Stomach smooth muscle (tissue), 2 donors: ENCODE results near the gene ATG4C.

ENCODE experiments used
- H3K27ac ChIP-seq: one replicate; pipeline ENCODE4 v1.7.0; 2013; ENCODE audit warnings: mild to moderate bottlenecking, low read length, inconsistent platforms
- H3K27me3 ChIP-seq, 2 donors: one replicate each; pipeline ENCODE4 v1.7.0; 2013; ENCODE audit warnings: low read length in 2 of 2; ENCODE audit not compliant: insufficient read depth in 2 of 2, control insufficient read depth in 1 of 2
- H3K36me3 ChIP-seq, 2 donors: one replicate each; pipeline ENCODE4 v1.7.0; 2013; ENCODE audit warnings: low read length in 2 of 2; ENCODE audit not compliant: control insufficient read depth in 2 of 2, insufficient read depth in 2 of 2
- H3K4me1 ChIP-seq: one replicate; pipeline ENCODE4 v1.7.0; 2013; ENCODE audit warnings: low read length; ENCODE audit not compliant: control insufficient read depth, insufficient read depth
- H3K4me3 ChIP-seq, 2 donors: one replicate each; pipeline ENCODE4 v1.7.0; 2013; ENCODE audit warnings: low read length in 2 of 2
- H3K9ac ChIP-seq, 2 donors: one replicate each; pipeline ENCODE4 v1.7.0; 2013; ENCODE audit warnings: low read length in 2 of 2, mild to moderate bottlenecking in 1 of 2
- H3K9me3 ChIP-seq, 2 donors: one replicate each; pipeline ENCODE4 v1.7.0; 2013; ENCODE audit warnings: low read length in 2 of 2; ENCODE audit not compliant: control insufficient read depth in 2 of 2
- donor health status: healthy.
- donor health status: Pancreatic carcinoma.

Gene ATG4C

DNA sequence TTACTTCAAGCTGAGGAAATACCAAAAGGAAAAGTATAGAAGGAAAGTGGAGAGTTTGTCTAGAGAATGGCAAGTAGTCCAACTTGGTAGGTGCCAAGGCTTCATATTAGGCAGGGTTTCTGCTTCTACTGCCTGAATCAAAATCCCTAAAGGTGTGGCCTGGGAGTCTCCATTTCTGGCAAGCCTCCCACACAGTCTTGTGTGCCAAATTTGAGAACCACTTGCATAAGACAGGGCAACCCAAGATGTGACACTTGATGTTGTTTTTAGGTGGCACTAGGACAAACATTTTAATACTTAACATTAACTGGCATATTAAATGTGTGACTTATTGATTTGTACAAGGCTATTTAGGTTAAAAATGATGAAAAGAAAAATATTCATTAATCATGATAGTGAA, 60.1 kb downstream of the ATG4C start:
- H3K4me3 ChIP-seq, result no peak overlapping the region
- no peaks in the 10 kb centered on the region for H3K27me3 ChIP-seq
- H3K4me1 ChIP-seq, result no peaks in the 10 kb centered on the region
- H3K27ac ChIP-seq, result no peak overlapping the region
- no peaks in the 10 kb centered on the region for H3K9me3 ChIP-seq
- no peaks in the 10 kb centered on the region for H3K36me3 ChIP-seq
- H3K9ac ChIP-seq, result no peak overlapping the region

- H3K36me3 ChIP-seq, result peaks cover 2 to 4% of the 10 kb centered on the region in 2 donors
- no peaks in the 10 kb centered on the region for H3K9me3 ChIP-seq
- H3K4me3 ChIP-seq, result no peak overlapping the region
- no peaks in the 10 kb centered on the region for H3K4me1 ChIP-seq
- no peaks in the 10 kb centered on the region for H3K27me3 ChIP-seq
- H3K9ac ChIP-seq, result no peak overlapping the region
- H3K27ac ChIP-seq, result no peak overlapping the region
These were observed 65.1 kb downstream of the ATG4C start for GRCh38 chr1:62849031-62849430.

DNA sequence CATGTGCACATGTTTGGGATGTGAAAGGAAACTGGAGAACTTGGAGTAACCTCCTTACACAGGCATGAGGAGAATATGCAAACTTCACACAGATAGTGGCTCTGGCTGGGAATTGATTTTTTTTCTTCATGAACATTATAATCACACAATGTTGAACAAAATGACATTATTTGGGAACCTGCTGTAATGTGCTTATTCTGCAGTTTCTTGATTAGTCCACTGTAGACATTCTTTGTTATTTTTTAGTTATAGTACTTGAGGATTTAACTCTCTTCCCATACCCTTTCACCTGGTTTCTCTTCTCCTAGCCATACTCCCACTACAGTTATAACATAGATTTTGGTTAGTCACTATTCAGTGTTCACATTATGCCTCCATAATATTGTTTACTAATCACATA, 68.3 kb downstream of the ATG4C start:
- H3K27ac ChIP-seq, result no peak overlapping the region
- no peak overlapping the region for H3K9ac ChIP-seq
- H3K4me1 ChIP-seq, result no peaks in the 10 kb centered on the region
- no peak overlapping the region for H3K4me3 ChIP-seq
- peaks cover 4 to 6% of the 10 kb centered on the region in 2 donors for H3K36me3 ChIP-seq
- no peaks in the 10 kb centered on the region for H3K27me3 ChIP-seq
- no peaks in the 10 kb centered on the region for H3K9me3 ChIP-seq

- Histone ChIP-seq H3K4me1 (no peaks in the 10 kb centered on the region), H3K4me3 (no peak overlapping the region), H3K9me3 (no peaks in the 10 kb centered on the region), H3K27ac (no peak overlapping the region), H3K27me3 (no peaks in the 10 kb centered on the region), H3K9ac (no peak overlapping the region), H3K36me3 (peaks cover 3 to 5% of the 10 kb centered on the region in 2 donors)
These were observed 73.0 kb downstream of the ATG4C start for GRCh38 chr1:62856960-62857359.

GRCh38 chr1:62869217-62869754, 85.4 kb downstream of the ATG4C start:
- Histone ChIP-seq H3K27ac (no peak overlapping the region), H3K4me3 (no peak overlapping the region), H3K9ac (no peak overlapping the region), H3K36me3 (no peaks in the 10 kb centered on the region), H3K4me1 (no peaks in the 10 kb centered on the region), H3K27me3 (no peaks in the 10 kb centered on the region), H3K9me3 (no peaks in the 10 kb centered on the region)

GRCh38 chr1:62870148-62870547, 86.2 kb downstream of the ATG4C start:
- H3K4me1 ChIP-seq, result no peaks in the 10 kb centered on the region
- H3K27me3 ChIP-seq, result no peaks in the 10 kb centered on the region
- no peak overlapping the region for H3K4me3 ChIP-seq
- H3K9ac ChIP-seq, result no peak overlapping the region
- H3K27ac ChIP-seq, result no peak overlapping the region
- no peaks in the 10 kb centered on the region for H3K36me3 ChIP-seq
- no peaks in the 10 kb centered on the region for H3K9me3 ChIP-seq

GRCh38 chr1:62875676-62876075, 91.7 kb downstream of the ATG4C start:
- Histone ChIP-seq H3K4me3 (no peak overlapping the region), H3K4me1 (no peaks in the 10 kb centered on the region)

DNA sequence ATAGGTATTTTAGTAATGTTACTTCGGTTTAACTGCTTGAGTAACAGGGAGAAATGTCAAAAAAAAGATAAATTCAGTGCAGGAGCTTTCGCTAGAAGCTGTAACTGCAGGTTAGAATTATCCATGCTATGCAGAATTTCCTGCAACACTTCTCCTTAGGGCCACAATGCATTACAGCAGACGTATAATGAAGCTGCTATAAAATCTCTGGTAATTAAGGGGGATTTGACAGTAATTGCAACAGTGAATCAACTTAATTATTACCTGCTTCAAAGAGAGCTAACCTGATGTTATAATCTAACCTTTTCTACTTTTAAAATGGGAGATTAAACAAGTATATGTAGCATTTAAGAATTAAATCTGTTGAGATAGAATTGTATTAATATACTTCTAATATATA, 92.6 kb downstream of the ATG4C start:
- no peaks in the 10 kb centered on the region for H3K36me3 ChIP-seq
- no peak overlapping the region for H3K4me3 ChIP-seq
- H3K4me1 ChIP-seq, result no peaks in the 10 kb centered on the region
- H3K27me3 ChIP-seq, result no peaks in the 10 kb centered on the region
- H3K9ac ChIP-seq, result no peak overlapping the region
- no peaks in the 10 kb centered on the region for H3K9me3 ChIP-seq
- no peak overlapping the region for H3K27ac ChIP-seq

More at GRCh38 chr1:62875676-62876075, 91.7 kb downstream of the ATG4C start:
- Histone ChIP-seq H3K27me3 (no peaks in the 10 kb centered on the region), H3K36me3 (no peaks in the 10 kb centered on the region), H3K9ac (no peak overlapping the region), H3K27ac (no peak overlapping the region), H3K9me3 (no peaks in the 10 kb centered on the region)

DNA sequence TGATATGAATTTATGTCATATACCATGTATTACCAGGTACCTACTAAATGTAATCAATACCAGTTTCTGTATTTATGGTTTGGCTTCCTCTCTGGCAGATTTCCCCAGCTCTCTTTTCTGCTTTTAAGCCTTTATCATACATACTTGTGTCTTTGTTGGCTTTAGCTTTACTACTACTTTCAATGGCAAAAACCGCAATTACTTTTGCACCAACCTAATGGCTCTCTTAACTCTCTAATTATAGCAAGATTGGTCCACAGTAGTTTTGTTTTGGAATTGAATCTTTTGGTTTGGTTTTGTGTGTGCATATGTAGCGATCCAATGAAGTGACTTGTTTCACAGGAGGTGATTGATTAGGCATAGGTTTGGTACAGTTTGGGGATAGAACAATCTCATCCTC, 93.6 kb downstream of the ATG4C start:
- no peak overlapping the region for H3K4me3 ChIP-seq
- no peaks in the 10 kb centered on the region for H3K27me3 ChIP-seq
- H3K9me3 ChIP-seq, result no peaks in the 10 kb centered on the region
- H3K9ac ChIP-seq, result no peak overlapping the region
- no peaks in the 10 kb centered on the region for H3K4me1 ChIP-seq
- H3K36me3 ChIP-seq, result no peaks in the 10 kb centered on the region
- no peak overlapping the region for H3K27ac ChIP-seq

DNA sequence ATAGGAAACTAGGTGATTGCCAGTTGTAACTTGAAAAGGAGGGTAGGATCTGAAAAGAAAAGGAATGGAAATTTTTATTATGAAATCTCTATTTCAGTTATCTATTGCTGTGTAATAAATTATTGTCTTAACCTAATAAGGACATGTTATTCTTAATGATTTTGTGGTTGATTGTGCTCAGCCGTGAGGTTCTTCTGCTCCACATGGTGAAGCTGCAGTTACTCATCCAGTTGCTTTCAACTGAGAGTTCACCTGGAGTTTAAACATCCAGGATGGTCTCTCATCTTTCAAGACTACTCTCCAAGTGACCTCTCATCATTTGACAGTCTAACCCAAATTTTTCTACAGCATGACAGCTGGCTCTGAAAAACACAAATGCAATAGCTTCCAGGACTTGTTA, 96.0 kb downstream of the ATG4C start:
- H3K9me3 ChIP-seq, result no peaks in the 10 kb centered on the region
- no peaks in the 10 kb centered on the region for H3K36me3 ChIP-seq
- no peak overlapping the region for H3K9ac ChIP-seq
- H3K27me3 ChIP-seq, result no peaks in the 10 kb centered on the region
- no peaks in the 10 kb centered on the region for H3K4me1 ChIP-seq
- H3K27ac ChIP-seq, result no peak overlapping the region
- H3K4me3 ChIP-seq, result no peak overlapping the region

DNA sequence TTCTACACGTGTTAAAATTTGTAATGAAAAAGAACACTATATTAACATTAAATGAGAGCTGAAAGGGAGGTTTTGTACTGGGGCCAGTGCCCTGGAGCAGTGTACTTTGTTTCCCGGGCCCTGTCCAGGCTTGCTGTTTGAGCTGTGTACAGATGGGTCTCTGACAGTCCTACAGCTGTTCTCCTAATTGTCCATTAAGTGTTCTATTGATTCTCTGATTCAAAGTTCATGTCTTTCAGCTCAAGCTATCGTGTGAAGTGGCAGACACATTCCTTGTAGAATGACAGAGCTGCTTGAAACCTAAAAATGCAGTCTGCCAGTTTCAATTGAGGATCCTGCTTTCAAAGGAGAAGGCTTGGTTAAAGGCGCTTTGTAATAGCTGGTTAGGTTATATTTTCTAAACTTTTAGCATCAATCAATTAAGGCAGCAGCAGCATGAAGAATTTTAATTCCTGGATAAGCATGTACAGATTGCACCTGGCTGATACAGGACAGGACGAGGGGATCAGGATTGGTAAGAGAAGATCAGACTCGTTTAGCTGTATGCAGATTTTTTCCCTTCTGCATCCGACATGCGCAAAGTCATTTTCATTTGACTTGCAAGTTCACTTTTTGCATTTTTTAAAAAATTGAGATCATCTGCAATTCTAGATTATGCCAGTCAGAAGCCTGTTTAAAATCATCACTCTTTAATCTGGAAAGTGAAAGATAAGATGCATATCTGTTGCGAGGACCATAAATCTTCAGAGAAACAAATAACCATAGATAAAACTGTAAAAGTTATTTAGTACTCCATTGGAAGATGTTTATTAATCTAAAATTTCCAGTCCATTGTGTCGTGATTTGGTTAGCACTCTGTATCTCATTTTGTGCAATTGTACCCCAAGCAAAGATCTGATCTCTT, 98.5 kb downstream of the ATG4C start:
- Histone ChIP-seq H3K27me3 (no peaks in the 10 kb centered on the region), H3K36me3 (no peaks in the 10 kb centered on the region), H3K4me3 (no peak overlapping the region), H3K9me3 (no peaks in the 10 kb centered on the region), H3K4me1 (no peaks in the 10 kb centered on the region), H3K27ac (no peak overlapping the region), H3K9ac (no peak overlapping the region)
